ENCODE results near the gene LRRC73.

Gene LRRC73

GRCh38 chr6:43475516-43475915 is 34.6 kb downstream of the LRRC73 start:
- Mint-ChIP-seq H3K36me3 (ENCODE audit: low read depth) (no peaks in the 10 kb centered on the region), H3K27ac (no peak overlapping the region), H3K4me3 (no peak overlapping the region), H3K9me3 (no peaks in the 10 kb centered on the region), H3K4me1 (peaks cover 47% of the 10 kb centered on the region), H3K27me3 (ENCODE audit: low read depth, poor library complexity) (peaks cover 13% of the 10 kb centered on the region)
- TF ChIP-seq CTCF (IDR thresholded peaks at IDR 0.05), result no peak
- no peak for DNase-seq

- no peak overlapping the region for H3K27ac Mint-ChIP-seq
- no peaks in the 10 kb centered on the region for H3K36me3 Mint-ChIP-seq (ENCODE audit: low read depth)
- no peak for DNase-seq
- no peaks in the 10 kb centered on the region for H3K9me3 Mint-ChIP-seq
- peaks cover 13% of the 10 kb centered on the region for H3K27me3 Mint-ChIP-seq (ENCODE audit: low read depth, poor library complexity)
- no peak overlapping the region for H3K4me3 Mint-ChIP-seq
- peaks cover 27% of the 10 kb centered on the region for H3K4me1 Mint-ChIP-seq
- no peak for TF ChIP-seq CTCF (IDR thresholded peaks at IDR 0.05)
Observed at GRCh38 chr6:43472515-43472914, 37.6 kb downstream of the LRRC73 start.

- TF ChIP-seq CTCF (IDR thresholded peaks at IDR 0.05), result no peak
- peaks cover 16% of the 10 kb centered on the region for H3K4me1 Mint-ChIP-seq
- H3K36me3 Mint-ChIP-seq (ENCODE audit: low read depth), result no peaks in the 10 kb centered on the region
- peaks cover 13% of the 10 kb centered on the region for H3K27me3 Mint-ChIP-seq (ENCODE audit: low read depth, poor library complexity)
- H3K9me3 Mint-ChIP-seq, result no peaks in the 10 kb centered on the region
- DNase-seq, result no peak
- no peak overlapping the region for H3K27ac Mint-ChIP-seq
- H3K4me3 Mint-ChIP-seq, result no peak overlapping the region
Observed at GRCh38 chr6:43471399-43471798, 38.7 kb downstream of the LRRC73 start.

- peaks cover 5% of the 10 kb centered on the region for H3K4me1 Mint-ChIP-seq
- peaks cover 13% of the 10 kb centered on the region for H3K27me3 Mint-ChIP-seq (ENCODE audit: low read depth, poor library complexity)
- no peak overlapping the region for H3K4me3 Mint-ChIP-seq
- DNase-seq, result no peak
- no peak for TF ChIP-seq CTCF (IDR thresholded peaks at IDR 0.05)
- H3K27ac Mint-ChIP-seq, result no peak overlapping the region
- H3K36me3 Mint-ChIP-seq (ENCODE audit: low read depth), result no peaks in the 10 kb centered on the region
- H3K9me3 Mint-ChIP-seq, result no peaks in the 10 kb centered on the region
Observed at GRCh38 chr6:43469947-43470346, 40.2 kb downstream of the LRRC73 start.

GRCh38 chr6:43468748-43469681 is 41.1 kb downstream of the LRRC73 start:
- no peak for DNase-seq
- H3K4me3 Mint-ChIP-seq, result no peak overlapping the region
- H3K27me3 Mint-ChIP-seq (ENCODE audit: low read depth, poor library complexity), result peaks cover 13% of the 10 kb centered on the region
- peaks cover 5% of the 10 kb centered on the region for H3K4me1 Mint-ChIP-seq
- no peak for TF ChIP-seq CTCF (IDR thresholded peaks at IDR 0.05)
- no peaks in the 10 kb centered on the region for H3K9me3 Mint-ChIP-seq
- H3K27ac Mint-ChIP-seq, result no peak overlapping the region
- H3K36me3 Mint-ChIP-seq (ENCODE audit: low read depth), result no peaks in the 10 kb centered on the region

- Mint-ChIP-seq H3K4me3 (no peak overlapping the region), H3K36me3 (ENCODE audit: low read depth) (no peaks in the 10 kb centered on the region), H3K27ac (no peak overlapping the region), H3K9me3 (no peaks in the 10 kb centered on the region), H3K27me3 (ENCODE audit: low read depth, poor library complexity) (peaks cover 16% of the 10 kb centered on the region), H3K4me1 (peaks cover 6% of the 10 kb centered on the region)
- DNase-seq, result no peak
- TF ChIP-seq CTCF (IDR thresholded peaks at IDR 0.05), result no peak
Observed at GRCh38 chr6:43468240-43468639, 41.9 kb downstream of the LRRC73 start.
